Testis (tissue), 2 donors: ENCODE data around the gene MAMDC2.
A peak's percentile ranks its signal among the peaks of the same experiment; 100 is the strongest.

Experiments used
- POLR2A ChIP-seq: fragments of 450-650 bp; IDR thresholded peaks from one replicate; pipeline ENCODE4 v1.6.1; 2017; ENCODE audit warnings: antibody characterized with exemption, mild to moderate bottlenecking, moderate library complexity
- TF ChIP-seq, protein P1 (sequence below), 3 experiments: fragments of 450-650 bp in 2 of 3; fragments of 200-600 bp in 1 of 3; sonication (generic) in 1 of 3; IDR thresholded peaks; one replicate each; pipeline ENCODE4 v1.5.1; 2016 to 2019; ENCODE audit warnings: antibody characterized with exemption in 3 of 3, mild to moderate bottlenecking in 2 of 3, moderate library complexity in 1 of 3

DNA sequence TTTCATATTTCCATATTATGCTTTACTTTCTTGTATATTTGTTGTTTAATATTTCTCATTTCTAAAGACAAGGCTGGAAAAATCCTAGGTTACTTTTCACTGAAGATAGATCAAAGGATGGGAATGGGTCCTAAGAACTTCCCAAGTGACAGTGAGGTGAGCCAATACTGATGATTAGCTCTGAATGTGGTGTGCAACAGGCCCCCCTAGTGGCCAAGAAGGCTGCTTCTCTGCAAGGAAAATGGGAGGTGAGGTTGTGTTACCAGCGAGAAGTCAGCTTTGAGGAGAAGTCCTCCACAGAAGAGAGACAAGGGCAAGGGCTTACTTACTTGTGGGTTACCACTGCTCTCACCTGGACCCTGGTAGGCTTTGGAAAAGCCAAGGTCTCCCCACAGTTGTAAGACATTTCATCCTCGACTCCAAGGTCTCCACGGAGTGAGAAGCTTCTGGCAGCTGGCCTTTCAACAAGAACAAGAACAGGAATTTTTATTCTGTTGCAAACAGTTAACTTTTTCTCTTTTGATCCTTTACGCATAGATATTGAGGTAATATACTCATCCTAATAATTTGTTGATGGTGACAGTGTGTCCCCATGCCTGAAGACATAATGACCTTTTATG, 69.9 kb downstream of the MAMDC2 start:
- TF ChIP-seq, protein P1, sequence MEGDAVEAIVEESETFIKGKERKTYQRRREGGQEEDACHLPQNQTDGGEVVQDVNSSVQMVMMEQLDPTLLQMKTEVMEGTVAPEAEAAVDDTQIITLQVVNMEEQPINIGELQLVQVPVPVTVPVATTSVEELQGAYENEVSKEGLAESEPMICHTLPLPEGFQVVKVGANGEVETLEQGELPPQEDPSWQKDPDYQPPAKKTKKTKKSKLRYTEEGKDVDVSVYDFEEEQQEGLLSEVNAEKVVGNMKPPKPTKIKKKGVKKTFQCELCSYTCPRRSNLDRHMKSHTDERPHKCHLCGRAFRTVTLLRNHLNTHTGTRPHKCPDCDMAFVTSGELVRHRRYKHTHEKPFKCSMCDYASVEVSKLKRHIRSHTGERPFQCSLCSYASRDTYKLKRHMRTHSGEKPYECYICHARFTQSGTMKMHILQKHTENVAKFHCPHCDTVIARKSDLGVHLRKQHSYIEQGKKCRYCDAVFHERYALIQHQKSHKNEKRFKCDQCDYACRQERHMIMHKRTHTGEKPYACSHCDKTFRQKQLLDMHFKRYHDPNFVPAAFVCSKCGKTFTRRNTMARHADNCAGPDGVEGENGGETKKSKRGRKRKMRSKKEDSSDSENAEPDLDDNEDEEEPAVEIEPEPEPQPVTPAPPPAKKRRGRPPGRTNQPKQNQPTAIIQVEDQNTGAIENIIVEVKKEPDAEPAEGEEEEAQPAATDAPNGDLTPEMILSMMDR (IDR thresholded peaks at IDR 0.05) = peak; percentile 76 to 79 (median 76)
- no peak for TF ChIP-seq POLR2A
